Activated CD4-positive, alpha-beta T cell treated with anti-CD3 and anti-CD28 coated beads for 24 hours (primary cell): ENCODE results near the gene ANKFY1.
"Not testable (repeated sequence)": the region's sequence is repeated elsewhere in the genome, so short reads cannot be mapped to it uniquely, and the experiment has no call there.

Source experiments
- DNase-seq, 2 donors: peaks; one replicate each; pipeline ENCODE4 v3.0.0-alpha.2; 2020; ENCODE audit warnings: low read depth in 2 of 2

The ANKFY1 gene

GRCh38 chr17:4261452-4261851, 2.3 kb downstream of the ANKFY1 start:
- no peak for DNase-seq

- no peak for DNase-seq
Observed at GRCh38 chr17:4258867-4259266, 4.9 kb downstream of the ANKFY1 start.

GRCh38 chr17:4256952-4257351, 6.8 kb downstream of the ANKFY1 start:
- no peak for DNase-seq

GRCh38 chr17:4255271-4255670, 8.5 kb downstream of the ANKFY1 start:
- not testable (repeated sequence) for DNase-seq

DNA sequence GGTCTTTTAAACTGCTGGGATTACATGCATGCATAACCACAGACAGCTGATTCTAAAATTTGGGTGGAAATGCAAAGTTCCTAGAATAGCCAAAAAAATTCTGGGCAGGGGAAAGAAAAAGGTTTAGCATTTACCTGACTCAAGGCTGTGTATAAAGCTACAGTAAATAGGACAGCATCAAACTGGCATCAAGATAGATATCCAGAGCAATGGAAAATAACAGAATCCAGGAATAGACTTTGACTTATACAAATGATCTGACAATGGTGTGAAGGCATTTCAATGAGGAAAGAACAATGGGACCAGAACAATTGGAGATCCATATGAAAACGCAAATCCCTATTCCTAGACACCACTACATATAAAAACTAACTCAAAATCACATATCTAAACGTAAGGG, 12.9 kb downstream of the ANKFY1 start:
- no peak for DNase-seq

- no peak for DNase-seq
Observed at GRCh38 chr17:4249452-4250029, 14.2 kb downstream of the ANKFY1 start.

GRCh38 chr17:4248504-4249277, 15.1 kb downstream of the ANKFY1 start:
- DNase-seq: no peak

DNA sequence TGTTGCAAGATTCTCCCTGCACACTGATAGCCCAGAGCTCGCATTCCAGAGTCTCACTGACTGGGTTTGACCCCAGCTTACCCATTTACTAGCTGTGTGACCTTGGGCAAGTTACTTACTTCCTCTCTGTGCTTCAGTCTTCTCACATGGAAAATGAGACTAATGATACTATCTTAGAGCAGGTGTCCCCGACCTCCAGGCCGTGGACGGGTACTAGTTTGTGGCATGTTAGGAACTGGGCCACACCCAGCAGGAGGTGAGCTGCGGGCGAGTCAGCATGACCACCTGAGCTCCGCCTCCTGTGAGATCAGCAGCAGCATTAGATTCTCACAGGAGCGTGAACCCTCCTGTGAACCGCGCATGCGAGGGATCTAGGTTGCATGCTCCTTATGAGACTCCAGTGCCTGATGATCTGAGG, 15.8 kb downstream of the ANKFY1 start:
- DNase-seq: no peak

- DNase-seq: no peak
Observed at GRCh38 chr17:4247361-4247970, 16.3 kb downstream of the ANKFY1 start.

GRCh38 chr17:4246674-4247073, 17.1 kb downstream of the ANKFY1 start:
- DNase-seq: no peak

GRCh38 chr17:4241535-4241934, 22.2 kb downstream of the ANKFY1 start:
- DNase-seq: no peak

- DNase-seq: no peak
Observed at GRCh38 chr17:4236456-4236855, 27.3 kb downstream of the ANKFY1 start.

DNA sequence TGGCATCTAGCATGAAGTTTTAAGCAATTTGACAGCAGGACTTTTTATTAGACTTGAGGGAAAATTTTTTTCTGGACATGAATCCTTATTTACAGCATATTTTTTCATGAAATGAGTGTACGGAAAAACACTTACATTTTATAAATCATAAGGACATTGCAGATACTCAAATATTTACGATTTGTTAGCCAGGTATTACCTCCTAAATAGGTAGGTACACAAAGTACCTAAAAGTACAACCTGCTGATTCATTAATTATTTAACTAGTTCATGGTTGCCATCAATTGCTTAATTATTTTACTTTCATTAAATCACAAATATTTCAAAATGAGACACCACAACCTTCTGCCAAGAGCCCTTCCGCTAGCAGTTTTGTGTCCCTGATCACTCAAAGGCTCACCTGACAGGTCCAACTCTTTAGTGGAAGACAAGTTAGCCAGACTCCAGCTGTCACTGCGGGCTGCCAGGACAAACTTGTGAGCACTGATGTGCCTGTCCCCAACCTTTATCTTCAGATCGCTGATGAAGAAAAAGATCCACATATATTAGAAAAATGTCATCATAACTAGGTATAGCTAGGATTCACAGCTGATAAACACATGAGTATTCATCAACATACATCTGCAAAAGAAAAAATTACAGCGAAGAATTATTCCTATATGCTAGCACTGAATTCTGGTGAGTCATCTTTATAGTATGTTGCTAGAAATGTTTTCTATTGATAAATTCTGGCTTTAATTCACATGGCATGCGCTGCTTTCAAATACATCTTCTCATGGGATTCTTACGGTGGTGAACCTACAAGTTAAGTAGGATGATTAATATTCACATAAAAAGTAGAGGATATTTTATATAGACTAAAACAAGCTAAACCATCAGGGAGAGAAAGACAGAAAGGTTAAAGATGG, 28.2 kb downstream of the ANKFY1 start:
- no peak for DNase-seq

GRCh38 chr17:4234401-4234800, 29.4 kb downstream of the ANKFY1 start:
- DNase-seq: no peak

DNA sequence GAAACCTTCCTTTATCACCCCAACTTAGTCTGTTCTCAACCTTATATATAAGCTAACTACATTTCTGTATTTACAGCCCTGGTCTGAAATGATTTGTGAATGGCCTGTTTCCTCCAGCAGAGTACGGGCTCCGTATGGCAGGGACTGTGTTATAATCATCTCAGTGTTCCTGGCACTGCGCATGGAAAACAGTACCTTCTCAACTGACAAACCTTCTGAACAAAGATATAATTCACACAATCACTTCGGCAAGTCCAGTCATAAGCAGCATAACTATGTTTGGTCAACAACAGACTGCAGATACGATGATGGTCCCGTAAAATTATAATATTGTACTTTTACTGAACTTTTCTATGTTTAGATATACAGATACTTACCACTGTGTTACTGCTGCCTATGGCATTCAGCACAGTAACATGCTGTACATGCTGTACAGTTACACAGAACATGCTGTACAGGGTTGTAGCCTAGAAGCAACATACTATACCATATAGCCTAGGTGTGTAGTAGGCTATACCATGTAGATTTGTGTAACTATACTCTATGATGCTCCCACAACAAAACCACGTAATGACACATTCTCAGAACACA, 30.0 kb downstream of the ANKFY1 start:
- DNase-seq: no peak

- DNase-seq: no peak
Observed at GRCh38 chr17:4232168-4232813, 31.5 kb downstream of the ANKFY1 start.

- no peak for DNase-seq
Observed at GRCh38 chr17:4229627-4230541, 33.9 kb downstream of the ANKFY1 start.

DNA sequence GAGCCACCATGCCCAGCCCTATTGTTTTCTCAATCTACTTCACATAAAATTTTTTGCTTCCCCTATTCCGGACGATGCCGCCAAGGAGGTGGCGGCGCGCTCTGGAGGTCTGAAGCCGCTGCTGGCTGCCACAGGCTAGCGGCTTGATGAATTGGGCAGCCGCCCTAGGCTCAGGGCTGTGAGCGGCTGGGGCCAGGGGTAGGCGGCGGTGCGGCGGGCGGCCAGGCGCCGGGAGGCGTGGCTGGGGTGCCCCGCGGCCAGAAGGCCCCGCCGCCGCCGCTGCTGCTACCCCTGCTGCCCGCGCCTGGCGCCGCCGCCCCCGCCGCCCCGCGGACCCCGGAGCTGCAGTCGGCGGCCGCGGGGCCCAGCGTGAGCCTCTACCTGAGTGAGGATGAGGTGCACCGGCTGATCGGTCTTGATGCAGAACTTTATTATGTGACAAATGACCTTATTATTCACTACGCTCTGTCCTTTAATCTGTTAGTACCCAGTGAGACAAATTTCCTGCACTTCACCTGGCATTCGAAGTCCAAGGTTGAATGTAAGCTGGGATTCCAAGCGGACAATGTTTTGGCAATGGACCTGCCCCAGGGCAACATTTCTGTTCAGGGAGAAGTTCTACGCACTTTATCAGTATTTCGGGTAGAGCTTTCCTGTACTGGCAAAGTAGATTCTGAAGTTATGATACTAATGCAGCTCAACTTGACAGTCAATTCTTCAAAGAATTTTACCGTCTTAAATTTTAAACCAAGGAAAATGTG, 41.7 kb downstream of the ANKFY1 start:
- no peak for DNase-seq

DNA sequence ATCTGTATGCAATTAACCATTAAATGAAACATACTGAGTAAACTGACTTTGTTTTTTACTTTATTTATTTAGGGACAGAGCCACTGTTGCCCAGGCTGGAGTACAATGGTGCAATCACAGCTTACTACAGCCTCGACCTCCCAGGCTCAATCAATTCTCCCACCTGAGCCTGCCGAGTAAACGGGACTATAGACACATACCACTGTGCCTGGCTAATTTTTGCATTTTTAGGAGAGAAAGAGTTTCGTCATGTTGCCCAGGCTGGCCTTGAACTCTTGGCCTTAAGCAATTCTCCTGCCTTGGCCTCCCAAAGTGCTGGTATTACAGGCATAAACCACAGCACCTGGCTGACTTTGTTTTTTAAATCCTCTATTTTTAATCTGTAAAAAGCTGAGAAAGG, 42.6 kb downstream of the ANKFY1 start:
- no peak for DNase-seq
